ENCODE data around the gene PLEKHA7.

The PLEKHA7 gene

GRCh38 chr11:16789063-16789420 lies 225.2 kb downstream of the PLEKHA7 start:
- no peak for DNase-seq (ENCODE audit: low read depth in 2 of 2)

GRCh38 chr11:16788141-16789062 lies 225.8 kb downstream of the PLEKHA7 start:
- DNase-seq (ENCODE audit: low read depth in 2 of 2) = peak; percentile 13 to 27

- DNase-seq (ENCODE audit: low read depth in 2 of 2) = no peak
These were observed 227.0 kb downstream of the PLEKHA7 start for GRCh38 chr11:16787035-16787742.

- DNase-seq (ENCODE audit: low read depth in 2 of 2) = no peak
These were observed 228.1 kb downstream of the PLEKHA7 start for GRCh38 chr11:16786131-16786530.

GRCh38 chr11:16785520-16786128 lies 228.6 kb downstream of the PLEKHA7 start:
- DNase-seq (ENCODE audit: low read depth in 2 of 2) = peak; percentile 11 to 22

GRCh38 chr11:16784666-16785065 lies 229.5 kb downstream of the PLEKHA7 start:
- DNase-seq (ENCODE audit: low read depth in 2 of 2) = no peak

GRCh38 chr11:16784097-16784496 lies 230.1 kb downstream of the PLEKHA7 start:
- no peak for DNase-seq (ENCODE audit: low read depth in 2 of 2)

- no peak for DNase-seq (ENCODE audit: low read depth in 2 of 2)
These were observed 230.9 kb downstream of the PLEKHA7 start for GRCh38 chr11:16783321-16783801.

GRCh38 chr11:16781936-16782919 lies 232.0 kb downstream of the PLEKHA7 start:
- DNase-seq (ENCODE audit: low read depth in 2 of 2) = no peak

GRCh38 chr11:16780698-16781550 lies 233.3 kb downstream of the PLEKHA7 start:
- no peak for DNase-seq (ENCODE audit: low read depth in 2 of 2)

- DNase-seq (ENCODE audit: low read depth in 2 of 2) = no peak
These were observed 234.1 kb downstream of the PLEKHA7 start for GRCh38 chr11:16780146-16780545.

- no peak for DNase-seq (ENCODE audit: low read depth in 2 of 2)
These were observed 234.8 kb downstream of the PLEKHA7 start for GRCh38 chr11:16779436-16779835.

GRCh38 chr11:16778876-16779275 lies 235.3 kb downstream of the PLEKHA7 start:
- DNase-seq (ENCODE audit: low read depth in 2 of 2) = no peak

- DNase-seq (ENCODE audit: low read depth in 2 of 2) = no peak
These were observed 235.9 kb downstream of the PLEKHA7 start for GRCh38 chr11:16778286-16778685.

- no peak for DNase-seq (ENCODE audit: low read depth in 2 of 2)
These were observed 236.6 kb downstream of the PLEKHA7 start for GRCh38 chr11:16777613-16777975.

- no peak for DNase-seq (ENCODE audit: low read depth in 2 of 2)
These were observed 237.3 kb downstream of the PLEKHA7 start for GRCh38 chr11:16776711-16777612.

- no peak for DNase-seq (ENCODE audit: low read depth in 2 of 2)
These were observed 238.5 kb downstream of the PLEKHA7 start for GRCh38 chr11:16775614-16776283.

GRCh38 chr11:16774936-16775613 lies 239.1 kb downstream of the PLEKHA7 start:
- no peak for DNase-seq (ENCODE audit: low read depth in 2 of 2)
